Nephron progenitor cell (in vitro differentiated cells): ENCODE data around the gene HINT2.

ENCODE experiments used
- DNase-seq: peaks from one replicate; pipeline ENCODE4 v3.0.0; 2021
- H3K27ac Mint-ChIP-seq: 2 replicates; pipeline ENCODE4 v1.8.0; 2021; ENCODE audit warnings: mild to moderate bottlenecking, moderate library complexity, mixed read lengths
- H3K27me3 Mint-ChIP-seq: 2 replicates; pipeline ENCODE4 v1.8.0; 2021; ENCODE audit warnings: mild to moderate bottlenecking, low read depth, mixed read lengths; ENCODE audit not compliant: poor library complexity
- H3K36me3 Mint-ChIP-seq: 2 replicates; pipeline ENCODE4 v1.8.0; 2021; ENCODE audit warnings: low read depth, mixed read lengths
- H3K4me1 Mint-ChIP-seq: 2 replicates; pipeline ENCODE4 v1.8.0; 2021; ENCODE audit warnings: mixed read lengths
- H3K4me3 Mint-ChIP-seq: 2 replicates; pipeline ENCODE4 v1.8.0; 2021; ENCODE audit warnings: mild to moderate bottlenecking, moderate library complexity, mixed read lengths
- H3K9me3 Mint-ChIP-seq: 2 replicates; pipeline ENCODE4 v1.8.0; 2021; ENCODE audit warnings: mild to moderate bottlenecking, moderate library complexity, mixed read lengths
- CTCF ChIP-seq: fragments of 200-600 bp; sonication (generic); IDR thresholded peaks from 2 replicates; pipeline ENCODE4 v1.5.0; 2021; ENCODE audit warnings: antibody characterized with exemption

HINT2 gene

DNA sequence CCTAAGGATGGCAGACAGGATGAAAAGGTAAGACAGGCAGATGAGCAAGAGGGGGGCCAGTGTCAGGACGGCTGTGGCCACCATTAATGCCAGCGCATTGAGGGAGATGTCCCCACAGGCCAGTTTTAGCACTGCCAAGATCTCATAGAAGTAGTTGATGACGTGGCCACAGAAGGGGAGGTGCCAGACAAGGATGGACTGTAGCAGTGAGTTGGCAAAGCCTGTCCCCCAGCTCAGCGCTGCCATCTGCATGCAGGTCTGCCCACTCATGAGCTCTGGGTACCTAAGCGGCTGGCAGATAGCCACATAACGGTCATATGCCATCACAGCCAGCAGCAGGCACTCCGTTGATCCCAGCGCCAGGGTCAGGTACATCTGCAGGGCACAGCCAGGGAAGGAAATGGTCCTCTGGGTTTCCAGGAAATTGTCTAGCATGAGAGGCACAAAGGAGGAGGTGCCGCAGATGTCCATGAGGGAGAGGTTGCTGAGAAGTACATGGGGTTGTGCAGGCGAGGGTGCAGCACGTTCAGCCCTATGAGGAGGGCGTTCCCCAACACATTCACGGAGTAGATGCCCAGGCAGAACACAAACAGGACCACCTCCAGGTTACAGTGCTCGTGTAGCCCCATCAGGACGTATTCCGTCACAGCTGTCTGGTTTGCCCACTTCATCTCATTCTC, 44.6 kb upstream of the HINT2 start:
- DNase-seq = no peak
- no peaks in the 10 kb centered on the region for H3K36me3 Mint-ChIP-seq
- H3K27ac Mint-ChIP-seq = no peak overlapping the region
- H3K4me1 Mint-ChIP-seq = peaks cover 5% of the 10 kb centered on the region
- H3K9me3 Mint-ChIP-seq = no peaks in the 10 kb centered on the region
- no peak for TF ChIP-seq CTCF
- H3K4me3 Mint-ChIP-seq = no peak overlapping the region
- H3K27me3 Mint-ChIP-seq = peaks cover 20% of the 10 kb centered on the region

- Mint-ChIP-seq H3K27ac (no peak overlapping the region), H3K4me3 (no peak overlapping the region), H3K27me3 (peaks cover 20% of the 10 kb centered on the region), H3K4me1 (no peaks in the 10 kb centered on the region), H3K9me3 (no peaks in the 10 kb centered on the region), H3K36me3 (no peaks in the 10 kb centered on the region)
- no peak for TF ChIP-seq CTCF
- DNase-seq = no peak
Observed at GRCh38 chr9:35858458-35858857, 43.6 kb upstream of the HINT2 start.

DNA sequence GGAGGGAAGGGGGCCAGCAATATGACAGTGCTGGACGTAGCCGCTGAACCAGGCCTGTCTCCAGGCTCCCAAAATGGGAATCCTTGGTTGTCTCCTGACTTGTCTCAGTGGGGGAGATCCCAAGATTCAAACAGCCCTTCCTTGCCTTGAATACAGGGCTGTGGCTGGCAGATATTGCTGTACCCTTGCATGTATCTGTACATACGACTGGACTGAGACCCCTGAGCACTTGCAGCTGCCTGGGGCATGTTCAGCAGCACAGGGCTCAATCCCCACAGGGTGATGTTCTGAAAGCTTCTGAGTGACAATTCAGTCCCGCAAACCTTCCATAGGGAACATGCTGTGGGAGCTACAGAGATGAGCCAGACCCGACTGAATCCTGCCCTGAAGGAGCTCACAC, 42.0 kb upstream of the HINT2 start:
- DNase-seq = no peak

DNA sequence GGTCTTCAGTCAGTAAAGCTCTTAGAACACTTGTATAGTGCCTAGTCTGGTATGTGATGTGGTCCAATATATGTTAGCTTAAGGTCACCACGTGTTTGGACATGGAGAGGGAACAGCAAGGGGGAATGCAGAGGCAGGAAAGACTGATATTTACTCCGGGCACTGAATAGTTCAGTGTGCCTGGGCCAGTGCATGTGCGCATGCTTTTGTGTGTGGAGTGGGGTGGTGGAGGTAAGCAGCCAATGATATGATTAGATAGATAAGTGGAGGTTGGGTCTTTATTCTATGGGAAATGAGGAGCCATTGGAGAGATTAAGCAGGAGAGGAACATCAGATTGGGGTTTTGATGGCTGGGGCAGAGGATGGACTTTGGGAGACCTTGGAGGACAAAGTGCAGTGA, 41.4 kb upstream of the HINT2 start:
- H3K4me3 Mint-ChIP-seq = no peak overlapping the region
- DNase-seq = no peak
- H3K27me3 Mint-ChIP-seq = peaks cover 20% of the 10 kb centered on the region
- H3K27ac Mint-ChIP-seq = peak overlapping the region; percentile 9
- no peak for TF ChIP-seq CTCF
- H3K36me3 Mint-ChIP-seq = peaks cover 9% of the 10 kb centered on the region
- no peaks in the 10 kb centered on the region for H3K4me1 Mint-ChIP-seq
- no peaks in the 10 kb centered on the region for H3K9me3 Mint-ChIP-seq

More for the DNA sequence above, 42.0 kb upstream of the HINT2 start:
- no peak overlapping the region for H3K4me3 Mint-ChIP-seq
- no peaks in the 10 kb centered on the region for H3K9me3 Mint-ChIP-seq
- TF ChIP-seq CTCF = no peak
- peaks cover 22% of the 10 kb centered on the region for H3K27me3 Mint-ChIP-seq
- H3K27ac Mint-ChIP-seq = no peak overlapping the region
- no peaks in the 10 kb centered on the region for H3K4me1 Mint-ChIP-seq
- peaks cover 9% of the 10 kb centered on the region for H3K36me3 Mint-ChIP-seq

DNA sequence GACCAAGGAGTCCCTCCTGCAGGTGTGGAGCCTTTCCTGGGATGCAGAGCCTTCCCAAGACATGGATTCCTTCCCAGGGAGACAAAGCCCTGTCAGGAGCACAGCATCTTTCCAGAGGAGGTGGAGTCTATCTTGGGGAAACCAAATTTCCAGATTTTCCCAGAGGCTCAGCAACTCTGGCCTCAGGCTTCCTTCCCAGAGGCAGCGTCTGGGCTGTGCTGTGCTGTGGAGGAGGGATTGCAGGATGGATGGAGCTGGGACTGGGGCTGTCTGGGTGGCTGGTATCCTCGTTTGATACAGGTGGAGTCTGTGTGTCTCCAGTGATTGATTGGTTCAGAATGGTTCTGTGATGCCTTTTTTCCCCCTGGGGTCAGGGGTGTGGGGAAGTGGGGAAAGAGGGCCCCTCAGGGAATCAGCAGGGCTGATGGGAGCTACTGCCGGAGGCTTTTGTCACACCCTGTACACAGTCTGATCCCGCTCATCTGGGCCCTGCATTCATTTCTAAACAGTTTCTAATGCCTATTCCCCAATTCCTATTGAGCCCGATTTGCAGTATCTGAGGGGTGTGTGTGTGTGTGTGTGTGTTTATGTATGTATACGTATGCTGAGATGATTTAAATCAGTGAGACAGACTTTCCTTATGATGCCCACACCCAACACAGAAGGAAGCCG, 39.4 kb upstream of the HINT2 start:
- no peaks in the 10 kb centered on the region for H3K4me1 Mint-ChIP-seq
- peak overlapping the region; percentile 21 for H3K27ac Mint-ChIP-seq
- H3K27me3 Mint-ChIP-seq = peaks cover 7% of the 10 kb centered on the region
- peaks cover 9% of the 10 kb centered on the region for H3K36me3 Mint-ChIP-seq
- no peak overlapping the region for H3K4me3 Mint-ChIP-seq
- no peak for TF ChIP-seq CTCF
- DNase-seq = no peak
- no peaks in the 10 kb centered on the region for H3K9me3 Mint-ChIP-seq
